Neural cell (in vitro differentiated cells): Measurements from ENCODE around the gene CCS. TPM values are rescaled to one million over a fixed set of nuclear protein-coding genes. Genes with fewer than 3 reads are reported as not detected.
A peak's percentile ranks its signal among the peaks of the same experiment; 100 is the strongest.

Source experiments
- H2AFZ ChIP-seq: fragments of 200-600, 300-800 bp; sonication (generic), shearing (Covaris generic); 2 replicates; pipeline ENCODE4 v1.6.0; 2014; ENCODE audit warnings: low read depth, mild to moderate bottlenecking, antibody characterized with exemption, low read length, moderate library complexity
- H3F3A ChIP-seq: fragments of 200-600 bp; shearing (Covaris generic); 2 replicates; pipeline ENCODE4 v1.6.1; 2016; ENCODE audit warnings: mild to moderate bottlenecking, moderate library complexity, mixed read lengths, antibody characterized with exemption, low read length; ENCODE audit not compliant: insufficient read depth, poor library complexity, severe bottlenecking
- H3K27ac ChIP-seq: fragments of 200-600, 300-800 bp; sonication (generic), shearing (Covaris generic); 2 replicates; pipeline ENCODE4 v1.5.1; 2014; ENCODE audit warnings: mild to moderate bottlenecking, low read length, moderate library complexity
- H3K27me3 ChIP-seq: fragments of 300-800, 200-600 bp; sonication (generic), shearing (Covaris generic); 2 replicates; pipeline ENCODE4 v1.6.0; 2014; ENCODE audit warnings: mild to moderate bottlenecking, low read depth, low read length, moderate library complexity; ENCODE audit not compliant: insufficient read depth
- H3K36me3 ChIP-seq: fragments of 300-800, 200-600 bp; sonication (generic), shearing (Covaris generic); 2 replicates; pipeline ENCODE4 v1.5.1; 2014; ENCODE audit warnings: mild to moderate bottlenecking, antibody characterized with exemption, low read length, moderate library complexity; ENCODE audit not compliant: insufficient read depth
- H3K4me2 ChIP-seq: fragments of 300-800, 200-600 bp; sonication (generic), shearing (Covaris generic); 2 replicates; pipeline ENCODE4 v1.6.0; 2014; ENCODE audit warnings: mild to moderate bottlenecking, low read length
- H3K4me3 ChIP-seq: fragments of 300-800, 200-600 bp; sonication (generic), shearing (Covaris generic); 2 replicates; pipeline ENCODE4 v1.5.1; 2014; ENCODE audit warnings: mild to moderate bottlenecking, low read length, moderate library complexity
- H3K79me2 ChIP-seq: fragments of 200-600 bp; shearing (Covaris generic); replicated peaks from 2 replicates; pipeline ENCODE4 v1.6.0; 2014; ENCODE audit warnings: mild to moderate bottlenecking, low read length, moderate library complexity; ENCODE audit not compliant: insufficient read depth
- H3K9ac ChIP-seq: fragments of 300-800, 200-600 bp; sonication (generic), shearing (Covaris generic); 2 replicates; pipeline ENCODE4 v1.6.1; 2016; ENCODE audit warnings: mild to moderate bottlenecking, low read length, mixed read lengths
- H3K9me2 ChIP-seq: fragments of 200-600 bp; shearing (Covaris generic); 2 replicates; pipeline ENCODE4 v1.6.1; 2016; ENCODE audit warnings: mild to moderate bottlenecking, low read length, mixed read lengths; ENCODE audit not compliant: insufficient read depth
- H3K9me3 ChIP-seq: fragments of 200-600, 300-800 bp; sonication (generic), shearing (Covaris generic); 2 replicates; pipeline ENCODE4 v1.6.1; 2016; ENCODE audit warnings: mild to moderate bottlenecking, mixed run types, low read length, moderate library complexity, mixed read lengths
- H4K20me1 ChIP-seq: fragments of 200-600 bp; shearing (Covaris generic); 2 replicates; pipeline ENCODE4 v1.6.1; 2016; ENCODE audit warnings: mild to moderate bottlenecking, mixed run types; ENCODE audit not compliant: insufficient read depth
- EP300 ChIP-seq: fragments of 450-650 bp; conservative IDR thresholded peaks from 2 replicates; pipeline ENCODE4 v1.6.1; 2014; ENCODE audit warnings: antibody characterized with exemption, mild to moderate bottlenecking, moderate library complexity; ENCODE audit not compliant: poor library complexity, severe bottlenecking
- EZH2 ChIP-seq: fragments of 200-600, 300-800 bp; shearing (Covaris generic), sonication (generic); IDR thresholded peaks from 2 replicates; pipeline ENCODE4 v1.6.1; 2014; ENCODE audit warnings: antibody characterized with exemption, low read length, borderline replicate concordance, mild to moderate bottlenecking; ENCODE audit not compliant: insufficient read depth, poor library complexity, severe bottlenecking
- MXI1 ChIP-seq: fragments of 450-650 bp; conservative IDR thresholded peaks from 2 replicates; pipeline ENCODE4 v1.6.1; 2014; ENCODE audit warnings: antibody characterized with exemption, mild to moderate bottlenecking; ENCODE audit not compliant: poor library complexity, severe bottlenecking
- POLR2AphosphoS5 ChIP-seq: IDR thresholded peaks from 2 replicates; pipeline ENCODE4 v1.6.1; 2012
- RAD21 ChIP-seq: fragments of 450-650 bp; conservative IDR thresholded peaks from 2 replicates; pipeline ENCODE4 v1.6.1; 2014; ENCODE audit warnings: antibody characterized with exemption, mild to moderate bottlenecking, moderate library complexity
- SMC3 ChIP-seq: fragments of 450-650 bp; conservative IDR thresholded peaks from 2 replicates; pipeline ENCODE4 v1.6.1; 2014; ENCODE audit warnings: antibody characterized with exemption, mild to moderate bottlenecking, moderate library complexity; ENCODE audit not compliant: poor library complexity
- TAF1 ChIP-seq: IDR thresholded peaks from 2 replicates; pipeline ENCODE4 v1.6.1; 2012; ENCODE audit warnings: low read depth
- polyA plus RNA-seq: library from polyadenylated mRNA; depleted of rRNA; stranded (reverse); fragments of >200 nt; gene quantifications from 2 replicates; pipeline ENCODE4 v1.2.3, GENCODE V29; 2014
- TF ChIP-seq, protein P1 (sequence below): fragments of 450-650 bp; IDR thresholded peaks from 2 replicates; pipeline ENCODE4 v1.5.1; 2014; ENCODE audit warnings: antibody characterized with exemption, mild to moderate bottlenecking, moderate library complexity; ENCODE audit not compliant: poor library complexity, severe bottlenecking
- TF ChIP-seq, protein P2 (sequence below): IDR thresholded peaks from 2 replicates; pipeline ENCODE4 v1.6.1; 2012; ENCODE audit warnings: borderline replicate concordance

CCS gene
- polyA plus RNA-seq, 1 donor from 2014 or later, result 40.8 TPM

DNA sequence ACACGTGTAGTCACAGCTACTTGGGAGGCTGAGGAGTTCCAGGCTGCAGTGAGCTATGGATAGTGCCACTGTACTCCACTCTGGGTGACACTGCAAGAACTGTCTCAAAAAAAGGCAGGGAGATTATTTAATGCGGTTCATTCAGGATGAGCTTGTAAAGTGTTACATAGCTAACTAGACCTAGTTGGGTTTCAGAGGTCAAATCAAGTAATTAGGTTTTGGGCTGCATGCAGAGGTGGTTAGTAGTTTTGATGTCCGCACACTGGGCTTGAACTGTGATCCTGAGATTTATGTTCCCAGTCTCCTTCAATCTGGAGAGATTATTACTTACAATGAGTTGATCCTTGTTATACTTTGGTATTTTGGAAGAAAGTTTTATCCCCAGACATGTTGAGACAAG is 43.4 kb downstream of the CCS start (continued):
- TF ChIP-seq POLR2AphosphoS5, result no peak

DNA sequence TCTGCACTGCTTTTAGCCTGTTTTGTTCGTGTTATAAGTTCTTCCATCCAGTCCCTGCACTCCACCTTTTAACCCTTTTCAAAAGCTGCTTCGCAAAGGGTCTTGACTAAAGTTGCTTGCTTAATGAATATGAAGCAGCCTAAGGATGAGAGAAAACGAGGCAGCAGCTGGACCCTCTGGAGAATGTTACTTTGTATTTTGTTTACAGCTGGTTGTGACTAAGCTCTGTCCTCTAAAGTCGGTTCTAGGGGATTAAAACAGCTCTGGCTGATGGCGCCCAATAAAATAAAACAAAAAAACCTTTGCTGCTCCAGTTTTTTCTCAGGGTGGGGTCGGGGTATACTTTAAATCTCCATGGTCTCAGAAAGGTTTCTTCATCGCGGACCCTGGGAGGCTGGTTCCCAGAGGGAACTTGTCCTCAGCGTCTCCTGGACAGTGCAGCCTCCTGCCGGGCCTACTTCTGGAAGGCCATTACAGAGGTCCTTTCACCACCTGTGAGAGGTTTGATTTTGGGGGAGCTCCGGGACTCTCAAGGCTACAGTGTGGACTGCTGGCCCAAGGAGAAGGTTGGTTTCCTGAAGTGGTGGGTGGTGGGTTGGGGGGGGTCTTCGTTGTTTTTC is 44.7 kb downstream of the CCS start:
- Histone ChIP-seq H3F3A (peaks cover 8% of the 10 kb centered on the region), H3K4me3 (peak overlapping the region; percentile 75), H3K27ac (peak overlapping the region; percentile 84), H3K9me2 (no peaks in the 10 kb centered on the region), H3K9me3 (no peaks in the 10 kb centered on the region), H3K79me2 (peaks cover 49% of the 10 kb centered on the region), H3K9ac (peak overlapping the region; percentile 64), H2AFZ (no peak overlapping the region), H3K27me3 (no peaks in the 10 kb centered on the region), H4K20me1 (peaks cover 28% of the 10 kb centered on the region), H3K36me3 (peaks cover 12% of the 10 kb centered on the region), H3K4me2 (peak overlapping the region; percentile 74)
- no peak for TF ChIP-seq POLR2AphosphoS5
- TF ChIP-seq EP300, result no peak
- TF ChIP-seq MXI1, result no peak
- TF ChIP-seq, protein P1, sequence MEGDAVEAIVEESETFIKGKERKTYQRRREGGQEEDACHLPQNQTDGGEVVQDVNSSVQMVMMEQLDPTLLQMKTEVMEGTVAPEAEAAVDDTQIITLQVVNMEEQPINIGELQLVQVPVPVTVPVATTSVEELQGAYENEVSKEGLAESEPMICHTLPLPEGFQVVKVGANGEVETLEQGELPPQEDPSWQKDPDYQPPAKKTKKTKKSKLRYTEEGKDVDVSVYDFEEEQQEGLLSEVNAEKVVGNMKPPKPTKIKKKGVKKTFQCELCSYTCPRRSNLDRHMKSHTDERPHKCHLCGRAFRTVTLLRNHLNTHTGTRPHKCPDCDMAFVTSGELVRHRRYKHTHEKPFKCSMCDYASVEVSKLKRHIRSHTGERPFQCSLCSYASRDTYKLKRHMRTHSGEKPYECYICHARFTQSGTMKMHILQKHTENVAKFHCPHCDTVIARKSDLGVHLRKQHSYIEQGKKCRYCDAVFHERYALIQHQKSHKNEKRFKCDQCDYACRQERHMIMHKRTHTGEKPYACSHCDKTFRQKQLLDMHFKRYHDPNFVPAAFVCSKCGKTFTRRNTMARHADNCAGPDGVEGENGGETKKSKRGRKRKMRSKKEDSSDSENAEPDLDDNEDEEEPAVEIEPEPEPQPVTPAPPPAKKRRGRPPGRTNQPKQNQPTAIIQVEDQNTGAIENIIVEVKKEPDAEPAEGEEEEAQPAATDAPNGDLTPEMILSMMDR, result no peak
- no peak for TF ChIP-seq TAF1
- TF ChIP-seq SMC3, result no peak
- TF ChIP-seq, protein P2, sequence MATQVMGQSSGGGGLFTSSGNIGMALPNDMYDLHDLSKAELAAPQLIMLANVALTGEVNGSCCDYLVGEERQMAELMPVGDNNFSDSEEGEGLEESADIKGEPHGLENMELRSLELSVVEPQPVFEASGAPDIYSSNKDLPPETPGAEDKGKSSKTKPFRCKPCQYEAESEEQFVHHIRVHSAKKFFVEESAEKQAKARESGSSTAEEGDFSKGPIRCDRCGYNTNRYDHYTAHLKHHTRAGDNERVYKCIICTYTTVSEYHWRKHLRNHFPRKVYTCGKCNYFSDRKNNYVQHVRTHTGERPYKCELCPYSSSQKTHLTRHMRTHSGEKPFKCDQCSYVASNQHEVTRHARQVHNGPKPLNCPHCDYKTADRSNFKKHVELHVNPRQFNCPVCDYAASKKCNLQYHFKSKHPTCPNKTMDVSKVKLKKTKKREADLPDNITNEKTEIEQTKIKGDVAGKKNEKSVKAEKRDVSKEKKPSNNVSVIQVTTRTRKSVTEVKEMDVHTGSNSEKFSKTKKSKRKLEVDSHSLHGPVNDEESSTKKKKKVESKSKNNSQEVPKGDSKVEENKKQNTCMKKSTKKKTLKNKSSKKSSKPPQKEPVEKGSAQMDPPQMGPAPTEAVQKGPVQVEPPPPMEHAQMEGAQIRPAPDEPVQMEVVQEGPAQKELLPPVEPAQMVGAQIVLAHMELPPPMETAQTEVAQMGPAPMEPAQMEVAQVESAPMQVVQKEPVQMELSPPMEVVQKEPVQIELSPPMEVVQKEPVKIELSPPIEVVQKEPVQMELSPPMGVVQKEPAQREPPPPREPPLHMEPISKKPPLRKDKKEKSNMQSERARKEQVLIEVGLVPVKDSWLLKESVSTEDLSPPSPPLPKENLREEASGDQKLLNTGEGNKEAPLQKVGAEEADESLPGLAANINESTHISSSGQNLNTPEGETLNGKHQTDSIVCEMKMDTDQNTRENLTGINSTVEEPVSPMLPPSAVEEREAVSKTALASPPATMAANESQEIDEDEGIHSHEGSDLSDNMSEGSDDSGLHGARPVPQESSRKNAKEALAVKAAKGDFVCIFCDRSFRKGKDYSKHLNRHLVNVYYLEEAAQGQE, result no peak
- no peak for TF ChIP-seq RAD21
- TF ChIP-seq EZH2, result no peak

DNA sequence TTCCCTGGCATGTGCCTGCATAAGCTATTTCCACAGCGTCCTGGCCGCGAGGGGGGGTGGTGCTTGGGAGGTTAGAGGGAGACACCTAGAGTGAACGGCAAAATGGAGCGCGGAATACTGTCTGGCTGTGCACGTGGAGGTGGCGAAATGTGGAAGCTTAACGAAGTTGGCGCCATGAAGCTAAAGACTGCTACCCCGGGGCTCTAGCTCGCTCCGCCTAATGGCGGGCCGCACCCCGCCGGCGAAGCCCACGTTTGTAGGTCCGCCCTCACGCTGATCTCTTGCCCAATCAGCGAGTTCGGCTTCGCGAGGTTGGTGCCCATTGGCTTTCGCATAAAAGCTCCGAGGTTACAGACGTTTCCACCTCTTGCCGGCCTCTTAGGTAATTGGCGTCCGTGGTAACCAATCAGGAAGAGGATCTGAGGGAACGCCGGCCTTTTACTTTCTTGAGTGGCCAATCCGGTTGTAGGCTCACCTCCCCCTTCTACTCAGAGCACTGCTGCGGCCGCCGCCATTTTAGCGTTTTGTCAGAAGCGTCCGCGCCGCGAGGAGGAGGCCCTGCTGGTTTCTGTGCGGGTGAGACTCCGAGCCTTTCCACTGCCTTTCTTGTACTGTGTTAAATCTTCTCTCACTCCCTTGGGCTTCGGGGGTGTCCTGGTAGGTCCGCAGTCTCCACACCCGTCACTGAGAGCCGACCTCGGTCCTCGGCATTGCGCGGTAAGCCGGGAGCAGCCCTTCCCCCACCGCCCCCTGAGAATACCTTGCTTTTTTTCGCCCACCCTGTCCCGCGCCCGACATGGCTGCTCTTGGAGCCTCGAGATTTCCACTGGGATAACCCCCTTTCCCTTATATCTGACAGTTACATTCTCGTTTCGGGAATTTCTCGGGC is 45.4 kb downstream of the CCS start, which contains the start of gene RBM4:
RBM4 (plus strand) TSS at position 527 of the 889 bp plus-strand sequence. CDS start 1,009 bp downstream, outside the sequence.
- H3K9ac ChIP-seq, result peak within 1 kb of the TSS; percentile 92
- peaks cover 8% of the 10 kb centered on the region for H3F3A ChIP-seq
- no peak for TF ChIP-seq SMC3
- TF ChIP-seq, protein P2, result peak; percentile 90
- peak; percentile 74 for TF ChIP-seq EP300
- TF ChIP-seq, protein P1, result peak; percentile 28
- TF ChIP-seq MXI1, result peak; percentile 98
- TF ChIP-seq TAF1, result peak; percentile 98
- no peak for TF ChIP-seq EZH2
- TF ChIP-seq POLR2AphosphoS5, result peak; percentile 98
- TF ChIP-seq RAD21, result peak; percentile 19
- H3K79me2 ChIP-seq, result peaks cover 57% of the 10 kb centered on the region
- H3K36me3 ChIP-seq, result peaks cover 15% of the 10 kb centered on the region
- peaks cover 36% of the 10 kb centered on the region for H4K20me1 ChIP-seq
- H3K27ac ChIP-seq, result peak within 1 kb of the TSS; percentile 97
- H2AFZ ChIP-seq, result peak within 1 kb of the TSS; percentile 40
- H3K4me3 ChIP-seq, result peak within 1 kb of the TSS; percentile 75
- H3K27me3 ChIP-seq, result no peaks in the 10 kb centered on the region
- H3K9me3 ChIP-seq, result no peaks in the 10 kb centered on the region
- H3K4me2 ChIP-seq, result peak within 1 kb of the TSS; percentile 83
- no peaks in the 10 kb centered on the region for H3K9me2 ChIP-seq
